PC-3 (cell line): ENCODE data around the gene RPL10A.

Experiments
- EZH2 ChIP-seq: fragments of 300-600 bp; sonication (generic); IDR thresholded peaks from one replicate; pipeline ENCODE4 v1.6.1; 2017; ENCODE audit warnings: antibody characterized with exemption, mild to moderate bottlenecking, low read length; ENCODE audit not compliant: unreplicated experiment
- EZH2phosphoT487 ChIP-seq: fragments of 300-600 bp; sonication (generic); IDR thresholded peaks from 2 replicates; pipeline ENCODE4 v1.6.1; 2018; ENCODE audit warnings: mild to moderate bottlenecking, antibody characterized with exemption, low read length, borderline replicate concordance
- TF ChIP-seq, protein P1 (sequence below): fragments of 300-600 bp; sonication (generic); conservative IDR thresholded peaks from 2 replicates; pipeline ENCODE4 v1.5.1; 2017; ENCODE audit warnings: antibody characterized with exemption, low read depth, mild to moderate bottlenecking, low read length

DNA sequence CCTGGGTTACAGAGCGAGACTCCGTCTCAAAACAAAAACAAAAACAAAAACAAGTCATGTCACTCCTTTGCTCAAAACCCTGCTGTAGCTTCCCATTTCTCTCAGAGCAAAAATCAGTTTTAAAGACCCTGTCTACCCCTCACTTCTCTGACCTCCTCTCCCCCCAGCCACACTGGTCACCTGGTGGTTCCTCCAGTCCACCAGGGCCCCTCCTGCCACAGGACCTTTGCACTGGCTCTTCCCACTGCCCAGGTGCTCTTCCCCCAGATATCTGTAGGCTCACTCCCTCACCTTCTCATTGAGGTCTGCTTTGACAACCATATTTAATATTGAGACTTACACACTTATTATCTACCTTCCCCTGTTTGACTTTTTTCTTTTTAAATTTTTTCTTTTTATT lies 33.6 kb downstream of the RPL10A start:
- TF ChIP-seq, protein P1, sequence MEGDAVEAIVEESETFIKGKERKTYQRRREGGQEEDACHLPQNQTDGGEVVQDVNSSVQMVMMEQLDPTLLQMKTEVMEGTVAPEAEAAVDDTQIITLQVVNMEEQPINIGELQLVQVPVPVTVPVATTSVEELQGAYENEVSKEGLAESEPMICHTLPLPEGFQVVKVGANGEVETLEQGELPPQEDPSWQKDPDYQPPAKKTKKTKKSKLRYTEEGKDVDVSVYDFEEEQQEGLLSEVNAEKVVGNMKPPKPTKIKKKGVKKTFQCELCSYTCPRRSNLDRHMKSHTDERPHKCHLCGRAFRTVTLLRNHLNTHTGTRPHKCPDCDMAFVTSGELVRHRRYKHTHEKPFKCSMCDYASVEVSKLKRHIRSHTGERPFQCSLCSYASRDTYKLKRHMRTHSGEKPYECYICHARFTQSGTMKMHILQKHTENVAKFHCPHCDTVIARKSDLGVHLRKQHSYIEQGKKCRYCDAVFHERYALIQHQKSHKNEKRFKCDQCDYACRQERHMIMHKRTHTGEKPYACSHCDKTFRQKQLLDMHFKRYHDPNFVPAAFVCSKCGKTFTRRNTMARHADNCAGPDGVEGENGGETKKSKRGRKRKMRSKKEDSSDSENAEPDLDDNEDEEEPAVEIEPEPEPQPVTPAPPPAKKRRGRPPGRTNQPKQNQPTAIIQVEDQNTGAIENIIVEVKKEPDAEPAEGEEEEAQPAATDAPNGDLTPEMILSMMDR, result no peak
- TF ChIP-seq EZH2, result no peak
- TF ChIP-seq EZH2phosphoT487, result no peak
